HUES6 (cell line): ENCODE measurements around the gene ACOX2.

Experiments used
- H3K27ac ChIP-seq: 2 replicates; pipeline ENCODE4 v1.7.0; 2013; ENCODE audit warnings: low read depth, mild to moderate bottlenecking, low read length, inconsistent platforms
- H3K27me3 ChIP-seq: 2 replicates; pipeline ENCODE4 v1.6.1; 2013; ENCODE audit warnings: low read length; ENCODE audit not compliant: control insufficient read depth, insufficient read depth
- H3K36me3 ChIP-seq: 2 replicates; pipeline ENCODE4 v1.6.1; 2013; ENCODE audit warnings: low read length; ENCODE audit not compliant: control insufficient read depth, insufficient read depth
- H3K4me1 ChIP-seq: 2 replicates; pipeline ENCODE4 v1.6.1; 2013; ENCODE audit warnings: low read length; ENCODE audit not compliant: control insufficient read depth, insufficient read depth
- H3K4me3 ChIP-seq: 2 replicates; pipeline ENCODE4 v1.5.1; 2013; ENCODE audit warnings: low read depth, low read length
- H3K9ac ChIP-seq: one replicate; pipeline ENCODE4 v1.6.1; 2013; ENCODE audit warnings: mild to moderate bottlenecking, low read length
- H3K9me3 ChIP-seq: 2 replicates; pipeline ENCODE4 v1.6.1; 2013; ENCODE audit warnings: low read depth, low read length; ENCODE audit not compliant: control insufficient read depth, insufficient read depth

Gene ACOX2

DNA sequence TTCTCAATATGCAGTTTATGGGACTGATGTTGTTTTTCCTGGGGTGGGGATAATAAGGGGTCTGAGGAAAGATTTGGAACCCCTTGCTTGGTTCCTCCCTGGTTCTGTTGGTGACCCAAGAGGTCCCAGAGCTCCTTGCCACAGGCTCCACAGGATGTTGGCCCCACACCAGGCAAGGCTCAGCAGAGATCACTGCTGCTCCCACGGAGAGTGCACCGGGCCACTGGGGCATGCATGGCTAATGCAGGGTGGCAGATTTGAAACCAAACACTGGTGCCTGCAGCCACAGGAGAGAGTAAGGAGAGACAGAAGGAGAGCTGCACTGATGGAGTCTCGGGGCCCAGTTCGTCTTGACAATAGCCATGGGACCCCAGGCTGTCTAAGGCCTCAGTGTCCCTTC is 37.7 kb upstream of the ACOX2 start:
- Histone ChIP-seq H3K27me3 (no peaks in the 10 kb centered on the region), H3K27ac (no peak overlapping the region)

DNA sequence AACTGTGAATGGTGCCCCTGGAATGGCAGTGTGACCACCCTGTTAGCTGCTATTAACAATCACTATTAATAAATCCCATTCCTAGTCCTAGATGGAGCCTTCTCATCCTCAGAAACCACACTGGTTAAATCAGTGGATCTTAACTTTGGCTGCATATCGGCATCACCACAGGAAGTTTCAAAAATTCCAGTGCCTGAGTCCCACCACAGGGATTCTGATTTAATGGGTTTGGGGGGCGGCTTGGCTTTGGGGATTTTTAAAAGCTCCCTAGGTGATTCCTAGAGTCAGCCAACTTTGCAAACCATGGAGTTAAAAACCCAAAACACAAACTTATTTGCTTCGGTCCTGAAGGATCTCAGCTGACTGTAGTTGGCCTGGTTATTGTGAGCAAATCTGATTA is 37.1 kb upstream of the ACOX2 start:
- Histone ChIP-seq H3K9ac (no peak overlapping the region), H3K27me3 (no peaks in the 10 kb centered on the region), H3K9me3 (no peaks in the 10 kb centered on the region), H3K36me3 (no peaks in the 10 kb centered on the region), H3K27ac (no peak overlapping the region), H3K4me3 (no peak overlapping the region), H3K4me1 (peaks cover 26% of the 10 kb centered on the region)

More for the DNA sequence above, 37.7 kb upstream of the ACOX2 start:
- no peak overlapping the region for H3K9ac ChIP-seq
- no peaks in the 10 kb centered on the region for H3K9me3 ChIP-seq
- no peak overlapping the region for H3K4me3 ChIP-seq
- H3K4me1 ChIP-seq, result peaks cover 25% of the 10 kb centered on the region
- H3K36me3 ChIP-seq, result no peaks in the 10 kb centered on the region

DNA sequence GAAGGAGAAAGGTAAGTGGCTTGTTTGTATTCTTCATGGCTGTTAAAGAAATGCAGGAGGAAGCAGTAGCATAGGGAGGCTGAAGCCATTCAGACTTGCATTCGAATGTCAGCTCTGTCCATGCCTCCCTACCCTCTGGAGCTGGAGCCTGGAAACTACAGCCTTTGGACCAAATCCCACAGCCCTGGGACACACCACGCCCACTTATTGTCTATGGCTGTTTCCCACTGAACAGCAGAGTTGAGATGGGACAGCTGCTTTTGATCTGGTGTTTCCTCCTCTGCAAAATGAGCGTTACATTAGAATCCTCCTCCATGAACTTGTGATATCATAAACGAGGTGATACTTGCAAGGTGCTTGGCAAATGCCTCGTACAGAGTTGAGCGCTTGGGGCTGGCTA is 36.6 kb upstream of the ACOX2 start:
- H3K9ac ChIP-seq, result no peak overlapping the region
- H3K4me1 ChIP-seq, result peaks cover 30% of the 10 kb centered on the region
- H3K27ac ChIP-seq, result no peak overlapping the region

GRCh38 chr3:58572634-58573230 is 35.7 kb upstream of the ACOX2 start:
- H3K9ac ChIP-seq, result no peak overlapping the region
- H3K4me3 ChIP-seq, result no peak overlapping the region
- H3K36me3 ChIP-seq, result no peaks in the 10 kb centered on the region
- H3K4me1 ChIP-seq, result peaks cover 27% of the 10 kb centered on the region
- no peaks in the 10 kb centered on the region for H3K27me3 ChIP-seq
- no peaks in the 10 kb centered on the region for H3K9me3 ChIP-seq
- no peak overlapping the region for H3K27ac ChIP-seq

More for the DNA sequence above, 36.6 kb upstream of the ACOX2 start:
- Histone ChIP-seq H3K27me3 (no peaks in the 10 kb centered on the region), H3K4me3 (no peak overlapping the region), H3K36me3 (no peaks in the 10 kb centered on the region), H3K9me3 (no peaks in the 10 kb centered on the region)

GRCh38 chr3:58572013-58572633 is 35.1 kb upstream of the ACOX2 start:
- no peak overlapping the region for H3K4me3 ChIP-seq
- H3K36me3 ChIP-seq, result no peaks in the 10 kb centered on the region
- H3K4me1 ChIP-seq, result peaks cover 21% of the 10 kb centered on the region
- no peak overlapping the region for H3K27ac ChIP-seq
- H3K9ac ChIP-seq, result no peak overlapping the region
- no peaks in the 10 kb centered on the region for H3K27me3 ChIP-seq
- no peaks in the 10 kb centered on the region for H3K9me3 ChIP-seq

DNA sequence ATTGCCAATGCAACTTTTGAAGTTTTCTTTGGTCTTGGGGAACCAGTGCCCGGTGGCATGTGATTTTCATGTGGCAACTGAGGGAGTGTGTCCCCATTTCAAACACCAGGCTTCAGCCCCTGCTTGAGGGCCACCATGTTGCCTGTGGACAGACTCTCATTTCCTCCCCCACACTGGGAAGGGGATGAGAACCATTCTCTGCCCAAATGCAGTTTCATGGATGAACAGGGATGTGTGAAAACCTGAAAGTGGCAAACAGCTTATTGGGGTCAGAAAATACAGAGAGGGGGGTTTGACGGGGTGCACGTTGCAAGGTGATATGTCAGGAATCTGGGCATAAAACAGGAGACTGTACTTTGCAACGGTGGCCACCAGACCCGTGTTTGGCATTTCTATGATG is 33.9 kb upstream of the ACOX2 start:
- Histone ChIP-seq H3K4me3 (no peak overlapping the region), H3K9me3 (no peaks in the 10 kb centered on the region), H3K27me3 (no peaks in the 10 kb centered on the region), H3K27ac (no peak overlapping the region), H3K4me1 (peaks cover 29% of the 10 kb centered on the region), H3K36me3 (no peaks in the 10 kb centered on the region), H3K9ac (no peak overlapping the region)

DNA sequence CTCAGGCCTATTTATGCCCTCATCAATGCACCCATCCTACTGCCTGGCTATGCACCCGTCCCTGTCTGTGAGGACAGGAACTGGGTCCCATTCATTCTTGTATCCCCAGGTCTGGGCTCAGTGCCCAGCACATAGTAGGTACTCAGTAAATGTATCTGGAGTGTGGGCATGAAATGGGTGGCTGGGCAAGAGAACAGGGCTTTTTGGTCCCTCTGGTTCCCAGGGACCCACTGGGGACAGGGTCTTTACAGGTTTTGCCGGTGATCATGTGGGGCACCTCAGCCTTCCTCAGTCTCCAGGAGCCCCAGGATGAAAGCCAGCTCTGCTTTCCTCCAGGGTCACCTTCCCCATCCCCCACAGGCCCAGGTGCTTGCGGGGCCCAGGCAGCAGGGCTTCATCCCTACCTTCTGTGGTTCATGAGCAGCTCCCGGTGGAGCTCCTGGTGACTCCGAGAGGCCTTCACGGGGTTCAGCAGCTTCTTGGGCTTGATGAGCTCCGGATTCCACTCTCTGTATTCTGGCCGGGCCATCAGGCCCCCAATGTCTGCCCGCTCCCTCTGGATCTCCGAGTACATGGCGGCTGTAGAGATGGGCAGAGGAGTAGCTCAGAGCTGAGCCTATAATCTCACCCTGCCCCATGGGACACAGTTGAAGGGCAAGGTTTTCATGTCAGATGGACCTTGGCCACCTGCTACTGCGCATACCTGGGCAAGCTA is 32.5 kb upstream of the ACOX2 start:
- no peak overlapping the region for H3K9ac ChIP-seq

DNA sequence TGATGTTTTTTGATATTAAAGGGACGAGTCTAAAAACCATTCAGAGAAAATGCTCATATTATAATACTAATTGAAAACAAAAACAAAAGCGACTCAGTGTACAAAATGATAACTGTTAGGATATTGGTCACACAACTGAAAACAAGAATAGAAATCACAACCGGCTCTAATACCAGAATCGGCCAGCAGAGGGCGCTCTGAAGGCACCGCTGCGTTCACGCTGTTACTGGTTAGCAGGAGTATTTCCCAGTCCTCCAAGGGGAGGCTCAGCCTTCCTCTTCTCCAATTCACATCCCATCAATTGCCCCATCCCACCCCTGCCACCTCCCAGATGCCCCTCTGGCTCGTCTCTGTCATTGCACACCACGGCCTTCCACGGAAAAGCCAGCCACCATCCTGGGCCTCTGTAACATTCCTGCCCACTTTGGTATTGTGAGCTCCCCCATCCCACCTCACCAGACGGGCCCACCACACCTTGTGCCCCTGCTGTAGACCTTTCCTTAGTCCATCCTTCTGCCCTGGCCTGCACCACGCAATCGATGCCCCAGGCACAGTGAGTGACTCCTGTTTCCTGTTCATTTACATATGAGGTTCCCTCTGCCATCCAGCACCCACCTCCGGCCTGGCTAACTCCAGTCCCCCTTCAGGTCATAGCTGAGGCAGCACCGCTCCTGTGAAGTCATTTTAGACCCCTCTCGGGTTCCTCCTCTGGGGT is 31.7 kb upstream of the ACOX2 start:
- no peak overlapping the region for H3K9ac ChIP-seq
- H3K4me3 ChIP-seq, result no peak overlapping the region
- H3K27me3 ChIP-seq, result no peaks in the 10 kb centered on the region
- H3K27ac ChIP-seq, result no peak overlapping the region
- no peaks in the 10 kb centered on the region for H3K36me3 ChIP-seq
- H3K4me1 ChIP-seq, result peaks cover 30% of the 10 kb centered on the region
- H3K9me3 ChIP-seq, result no peaks in the 10 kb centered on the region

More for the DNA sequence above, 32.5 kb upstream of the ACOX2 start:
- Histone ChIP-seq H3K9me3 (no peaks in the 10 kb centered on the region), H3K27me3 (no peaks in the 10 kb centered on the region), H3K4me1 (peaks cover 37% of the 10 kb centered on the region), H3K4me3 (no peak overlapping the region), H3K36me3 (no peaks in the 10 kb centered on the region), H3K27ac (no peak overlapping the region)

DNA sequence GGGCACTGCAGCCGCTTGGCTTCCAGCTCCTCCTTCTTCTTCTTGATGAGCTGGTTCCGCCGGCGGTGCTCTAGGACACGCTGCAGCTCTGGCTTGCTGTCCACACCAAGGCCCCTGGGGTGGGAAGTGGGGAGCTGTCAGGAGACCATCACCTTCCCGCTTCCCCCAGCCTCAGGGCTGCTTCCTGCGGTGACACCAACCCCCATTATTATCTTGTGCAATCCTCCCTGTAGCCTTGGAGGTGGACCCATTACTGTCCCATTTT is 30.2 kb upstream of the ACOX2 start:
- no peak overlapping the region for H3K4me3 ChIP-seq
- no peaks in the 10 kb centered on the region for H3K9me3 ChIP-seq
- H3K27me3 ChIP-seq, result no peaks in the 10 kb centered on the region
- no peak overlapping the region for H3K9ac ChIP-seq
- no peak overlapping the region for H3K27ac ChIP-seq
- no peaks in the 10 kb centered on the region for H3K36me3 ChIP-seq
- H3K4me1 ChIP-seq, result peaks cover 29% of the 10 kb centered on the region

DNA sequence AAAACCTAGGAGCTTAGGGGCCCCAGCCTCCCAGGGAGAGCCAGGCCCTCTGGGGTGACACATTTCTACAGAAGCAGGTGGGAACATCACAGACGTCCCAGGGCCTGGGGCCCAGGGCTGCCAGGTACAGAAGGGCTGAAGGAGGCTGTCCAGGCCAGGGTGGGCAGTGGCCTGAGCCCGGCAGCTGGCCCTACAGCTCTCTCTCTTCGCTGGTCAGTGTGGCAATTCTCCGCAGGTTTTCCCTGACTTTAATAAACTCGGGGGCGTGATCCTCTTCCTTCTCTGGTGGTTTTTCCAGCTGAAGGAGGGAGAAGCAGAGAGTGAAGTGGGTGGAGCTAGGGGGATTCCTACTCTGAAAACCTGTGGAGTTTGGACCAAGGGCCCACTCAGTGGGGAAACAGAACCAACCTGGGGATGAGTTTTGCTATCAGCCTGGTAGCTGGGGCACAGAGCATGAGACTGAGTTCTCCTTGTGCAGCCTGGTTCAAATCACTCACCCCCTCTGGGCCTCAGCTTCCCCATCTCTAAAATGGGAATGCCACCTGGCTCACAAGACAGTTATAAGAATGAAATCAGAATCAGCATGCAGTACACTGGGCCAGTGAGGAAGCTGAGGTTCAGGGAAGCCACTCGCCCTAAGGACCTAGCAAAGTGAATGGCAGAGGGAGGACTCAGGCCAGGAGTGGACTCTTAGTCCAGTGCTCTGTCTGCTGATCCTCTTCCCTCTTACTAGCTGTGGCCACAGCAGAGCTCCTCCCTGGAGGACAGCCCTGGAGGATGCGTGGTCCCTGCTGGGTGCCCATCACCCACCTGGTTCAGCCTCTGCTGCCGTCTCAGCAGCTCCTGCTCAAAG is 29.6 kb upstream of the ACOX2 start:
- no peak overlapping the region for H3K4me3 ChIP-seq
- no peaks in the 10 kb centered on the region for H3K9me3 ChIP-seq
- peaks cover 35% of the 10 kb centered on the region for H3K4me1 ChIP-seq
- H3K27me3 ChIP-seq, result no peaks in the 10 kb centered on the region
- no peak overlapping the region; the same call in 1 of the 2 replicates for H3K27ac ChIP-seq
- peak overlapping the region; percentile 13 for H3K9ac ChIP-seq
- H3K36me3 ChIP-seq, result no peaks in the 10 kb centered on the region
